H1 (cell line): ENCODE measurements around the gene YEATS4. TPM values are rescaled to one million over a fixed set of nuclear protein-coding genes. Genes with fewer than 3 reads are reported as not detected.
A peak's percentile ranks its signal among the peaks of the same experiment; 100 is the strongest.

ENCODE experiments used
- CTCF ChIA-PET: fragments of 300-600 bp; sonication (Branson Sonifier 250); formaldehyde crosslinking; loops from one replicate; lab custom pipeline; 2021; ENCODE audit not compliant: partially characterized antibody; lab: Charles Lee
- POLR2A ChIA-PET: fragments of 300-600 bp; sonication (Branson Sonifier 250); formaldehyde crosslinking; loops from one replicate; lab custom pipeline; 2021; ENCODE audit warnings: inconsistent platforms; ENCODE audit not compliant: partially characterized antibody; lab: Charles Lee
- DNase-seq, 2 experiments: peaks; one replicate each; pipeline versions ENCODE4 v3.0.0 to v3.0.0-alpha.2; 2010 to 2022; ENCODE audit warnings: low spot score in 2 of 2, low read depth in 1 of 2, mixed read lengths in 1 of 2
- FAIRE-seq: peaks from 2 replicates; lab custom pipeline; 2011; peaks lifted over from hg19 to GRCh38; lab: Jason Lieb, UNC
- H2AFZ ChIP-seq: 2 replicates; pipeline ENCODE4 v1.8.1; 2012; ENCODE audit warnings: low read length, inconsistent platforms
- H2AK5ac ChIP-seq: 2 replicates; pipeline ENCODE4 v1.6.1; 2013; ENCODE audit warnings: low read depth, low read length
- H2BK120ac ChIP-seq: replicated peaks from 2 replicates; pipeline ENCODE3; 2013; ENCODE audit warnings: low read depth, low read length, inconsistent platforms
- H2BK12ac ChIP-seq: 2 replicates; pipeline ENCODE4 v1.6.1; 2013; ENCODE audit warnings: low read depth, low read length
- H2BK15ac ChIP-seq: 2 replicates; pipeline ENCODE4 v1.6.1; 2013; ENCODE audit warnings: low read length
- H2BK20ac ChIP-seq: 2 replicates; pipeline ENCODE4 v1.6.1; 2013; ENCODE audit warnings: low read length
- H2BK5ac ChIP-seq: 2 replicates; pipeline ENCODE4 v1.6.1; 2013; ENCODE audit warnings: low read depth, low read length
- H3K14ac ChIP-seq: 2 replicates; pipeline ENCODE4 v1.6.1; 2013; ENCODE audit warnings: inconsistent platforms; ENCODE audit not compliant: insufficient read length
- H3K18ac ChIP-seq: 2 replicates; pipeline ENCODE4 v1.6.1; 2013; ENCODE audit warnings: low read length; ENCODE audit errors: extremely low read depth
- H3K23ac ChIP-seq: 2 replicates; pipeline ENCODE4 v1.6.1; 2013; ENCODE audit warnings: inconsistent platforms; ENCODE audit not compliant: insufficient read length
- H3K23me2 ChIP-seq: 2 replicates; pipeline ENCODE4 v1.6.1; 2013; ENCODE audit warnings: low read depth, low read length
- H3K27ac ChIP-seq: 2 replicates; pipeline ENCODE4 v1.6.1; 2011; ENCODE audit warnings: low read depth, low read length, inconsistent platforms
- H3K27me3 ChIP-seq, 4 experiments: replicated peaks in 1 of 4; 1 replicate in 1 of 4; 2 replicates in 3 of 4; pipeline versions ENCODE4 v1.6.1 to v1.8.1; 2011 to 2013; ENCODE audit warnings: low read length in 3 of 4, mild to moderate bottlenecking in 3 of 4, inconsistent platforms in 2 of 4, mixed read lengths in 2 of 4, moderate library complexity in 1 of 4; ENCODE audit not compliant: control insufficient read depth in 3 of 4, insufficient read depth in 3 of 4; ENCODE audit errors: extremely low read depth in 1 of 4
- H3K36me3 ChIP-seq, 4 experiments: 2 replicates each; pipeline versions ENCODE4 v1.6.1 to v1.8.1; 2011 to 2013; ENCODE audit warnings: mild to moderate bottlenecking in 4 of 4, low read length in 3 of 4, moderate library complexity in 2 of 4, control low read depth in 1 of 4, inconsistent platforms in 1 of 4; ENCODE audit not compliant: insufficient read depth in 4 of 4, control insufficient read depth in 2 of 4
- H3K4ac ChIP-seq: replicated peaks from 2 replicates; pipeline ENCODE3; 2013; ENCODE audit warnings: low read length, low read depth, mixed read lengths, inconsistent platforms; ENCODE audit not compliant: insufficient read length
- H3K4me1 ChIP-seq, 4 experiments: replicated peaks in 1 of 4; 1 replicate in 1 of 4; 2 replicates in 3 of 4; pipeline versions ENCODE4 v1.6.1 to v1.8.1; 2011 to 2013; ENCODE audit warnings: low read length in 3 of 4, inconsistent platforms in 2 of 4, mixed read lengths in 1 of 4; ENCODE audit not compliant: insufficient read depth in 4 of 4, control insufficient read depth in 3 of 4
- H3K4me2 ChIP-seq, 2 experiments: 2 replicates each; pipeline versions ENCODE4 v1.6.1 to v1.8.1; 2011 to 2013; ENCODE audit warnings: low read depth in 2 of 2, low read length in 2 of 2, control low read depth in 1 of 2, inconsistent platforms in 1 of 2, mild to moderate bottlenecking in 1 of 2; ENCODE audit not compliant: insufficient read depth in 1 of 2
- H3K4me3 ChIP-seq, 4 experiments: fragments of 200-600, 300-600 bp in 1 of 4; sonication (generic), shearing (Covaris generic), sonication (Bioruptor Twin) in 1 of 4; 2 replicates each; pipeline versions ENCODE4 v1.5.1 to v1.8.1; 2011 to 2016; ENCODE audit warnings: low read length in 4 of 4, low read depth in 3 of 4, control low read depth in 2 of 4, inconsistent platforms in 2 of 4, mild to moderate bottlenecking in 2 of 4, mixed read lengths in 1 of 4, moderate library complexity in 1 of 4; ENCODE audit not compliant: insufficient read depth in 2 of 4; ENCODE audit errors: extremely low read depth in 1 of 4
- H3K56ac ChIP-seq: replicated peaks from 2 replicates; pipeline ENCODE3; 2013; ENCODE audit warnings: low read depth, mild to moderate bottlenecking, mixed read lengths, low read length, inconsistent platforms; ENCODE audit not compliant: insufficient read length
- H3K79me1 ChIP-seq: 2 replicates; pipeline ENCODE4 v1.6.1; 2013; ENCODE audit warnings: low read depth, low read length, control low read depth
- H3K79me2 ChIP-seq, 2 experiments: 2 replicates each; pipeline versions ENCODE4 v1.6.1 to v1.8.1; 2012 to 2013; ENCODE audit warnings: low read length in 2 of 2, mild to moderate bottlenecking in 2 of 2, inconsistent platforms in 1 of 2; ENCODE audit not compliant: insufficient read depth in 2 of 2, control insufficient read depth in 1 of 2
- H3K9ac ChIP-seq, 4 experiments: replicated peaks in 1 of 4; 1 replicate in 1 of 4; 2 replicates in 3 of 4; pipeline versions ENCODE4 v1.6.1 to v1.8.1; 2011 to 2013; ENCODE audit warnings: low read depth in 3 of 4, low read length in 3 of 4, control low read depth in 2 of 4, mild to moderate bottlenecking in 2 of 4, moderate library complexity in 2 of 4, inconsistent platforms in 1 of 4; ENCODE audit errors: extremely low read depth in 1 of 4
- H3K9me3 ChIP-seq, 2 experiments: 2 replicates each; pipeline versions ENCODE4 v1.6.1 to v1.8.1; 2012 to 2013; ENCODE audit warnings: mild to moderate bottlenecking in 2 of 2, moderate library complexity in 2 of 2, control low read depth in 1 of 2, inconsistent platforms in 1 of 2, low read depth in 1 of 2, low read length in 1 of 2, mixed read lengths in 1 of 2; ENCODE audit not compliant: insufficient read depth in 2 of 2
- H4K20me1 ChIP-seq, 2 experiments: replicated peaks in 1 of 2; 2 replicates each; pipeline versions ENCODE3 to v1.8.1; 2011 to 2013; ENCODE audit warnings: inconsistent platforms in 2 of 2, low read length in 2 of 2, mild to moderate bottlenecking in 1 of 2; ENCODE audit not compliant: insufficient read depth in 2 of 2, control insufficient read depth in 1 of 2
- H4K5ac ChIP-seq: 2 replicates; pipeline ENCODE4 v1.6.1; 2013; ENCODE audit warnings: low read length, low read depth, mixed read lengths, inconsistent platforms; ENCODE audit not compliant: insufficient read length
- H4K8ac ChIP-seq: 2 replicates; pipeline ENCODE4 v1.8.0; 2013; ENCODE audit warnings: mild to moderate bottlenecking, moderate library complexity, low read length, inconsistent platforms; ENCODE audit not compliant: insufficient read depth; ENCODE audit errors: extremely low read depth
- H4K91ac ChIP-seq: replicated peaks from 2 replicates; pipeline ENCODE3; 2013; ENCODE audit warnings: low read length, mixed read lengths, inconsistent platforms; ENCODE audit not compliant: insufficient read length
- ASH2L ChIP-seq: fragments of 200-600, 300-600 bp; sonication (generic); IDR thresholded peaks from one replicate; pipeline ENCODE4 v1.7.1; 2017; ENCODE audit warnings: low read length
- ATF3 ChIP-seq: IDR thresholded peaks from 2 replicates; pipeline ENCODE4 v1.6.1; 2011; ENCODE audit warnings: low read depth, mild to moderate bottlenecking, low read length; ENCODE audit not compliant: insufficient read depth
- KDM5A ChIP-seq: fragments of 200-600 bp; IDR thresholded peaks from 2 replicates; pipeline ENCODE4 v1.7.1; 2012; ENCODE audit warnings: mild to moderate bottlenecking, low read length, inconsistent platforms, mixed read lengths
- POU5F1 ChIP-seq: IDR thresholded peaks from 2 replicates; pipeline ENCODE4 v1.6.1; 2011; ENCODE audit warnings: low read depth, mild to moderate bottlenecking, low read length, moderate library complexity
- RAD21 ChIP-seq, 2 experiments: IDR thresholded peaks in 1 of 2; conservative IDR thresholded peaks in 1 of 2; 2 replicates each; pipeline ENCODE4 v1.6.1; 2011; ENCODE audit warnings: low read depth in 2 of 2, low read length in 2 of 2, improper control_type of control experiment in 1 of 2, inconsistent platforms in 1 of 2, mild to moderate bottlenecking in 1 of 2, moderate library complexity in 1 of 2
- WGBS, 2 experiments: shearing (Covaris generic) in 1 of 2; methylation state at CpG; one replicate each; pipeline versions ENCODE4 v1.1.6 to v1.1.7; 2013 to 2015; ENCODE audit warnings: low lambda C conversion rate in 2 of 2, mixed read lengths in 2 of 2, inconsistent platforms in 1 of 2, low coverage in 1 of 2, missing lambda C conversion rate in 1 of 2; ENCODE audit not compliant: insufficient replicate concordance in 2 of 2, insufficient coverage in 1 of 2, insufficient read length in 1 of 2; ENCODE audit errors: extremely low coverage in 1 of 2, missing lambda C conversion rate in 1 of 2; 5-methylcytosine and 5-hydroxymethylcytosine counted together
- polyA plus RNA-seq, 7 experiments: library from polyadenylated mRNA; depleted of rRNA in 3 of 7; stranded (reverse) in 5 of 7; unstranded in 2 of 7; fragments of >200 nt in 5 of 7; fragments of 200-250 nt in 2 of 7; gene quantifications; 1 replicate in 5 of 7; 2 replicates in 1 of 7; 4 replicates in 1 of 7; pipeline versions ENCODE4 v1.2.1 to v1.2.3, GENCODE V29; 2011 to 2013; ENCODE audit warnings: missing spikeins in 2 of 7, mixed read lengths in 2 of 7
- total RNA-seq: library from RNA; stranded (reverse); fragmentation: NEBNext Ultra II Directional; extraction: Animal tissue kit (Norgen Biotek cat#: 25700); gene quantifications from 2 replicates; pipeline ENCODE4 v1.2.1, GENCODE V29; 2021

The YEATS4 gene
- total and polyA plus RNA-seq, 2 of the 8 experiments (the other 6 are each of a cell fraction or from before 2014, with no cell fraction given): 25.7 to 32.5 TPM

GRCh38 chr12:69360348-69360672 lies 767 bp downstream of the YEATS4 start:
- TF ChIP-seq ATF3 (no peak), KDM5A (peak; percentile 62; the same call in 1 of the 2 replicates), ASH2L (no peak), POU5F1 (no peak), RAD21 (IDR thresholded peaks at IDR 0.05 in 1 of 2, conservative IDR thresholded peaks at IDR 0.05 in 1 of 2; ENCODE audit: low read depth in 2 of 2, low read length in 2 of 2) (no peak)
- Histone ChIP-seq H3K4ac (no peak overlapping the region), H4K91ac (no peak overlapping the region), H2AK5ac (no peak overlapping the region; the same call in 1 of the 2 replicates), H3K4me1 (peaks cover 0 to 2% (median 0%) of the 10 kb centered on the region in 4 experiments; a peak in 3 of 7 replicates), H3K23ac (no peak overlapping the region), H3K9me3 (no peaks in the 10 kb centered on the region), H3K27ac (peak overlapping the region; percentile 97), H3K56ac (no peak overlapping the region), H3K23me2 (no peaks in the 10 kb centered on the region; the same call in 1 of the 2 replicates), H3K27me3 (no peaks in the 10 kb centered on the region), H2BK15ac (no peak overlapping the region), H4K20me1 (no peaks in the 10 kb centered on the region), H2BK20ac (no peak overlapping the region), H2BK5ac (peak overlapping the region; percentile 95), H2BK120ac (no peak overlapping the region), H3K36me3 (peaks cover 0 to 27% (median 2%) of the 10 kb centered on the region in 4 experiments; a peak in 4 of 8 replicates), H3K79me2 (peaks cover 0 to 26% of the 10 kb centered on the region in 2 experiments; a peak in 2 of 4 replicates), H2AFZ (no peak overlapping the region; the same call in 1 of the 2 replicates), H3K14ac (no peak overlapping the region), H3K18ac (peak overlapping the region; percentile 51; the same call in 1 of the 2 replicates), H2BK12ac (peak overlapping the region; percentile 95; the same call in 1 of the 2 replicates), H4K5ac (no peak overlapping the region), H3K4me3 (peak overlapping the region; percentile 37 to 83 (median 75)), H3K79me1 (no peaks in the 10 kb centered on the region), H3K9ac (peak overlapping the region; percentile 93 to 98 (median 96)), H4K8ac (peak overlapping the region; percentile 100; the same call in 1 of the 2 replicates), H3K4me2 (peak overlapping the region; percentile 60 to 93)
- ChIA-PET POLR2A (interaction anchor here (0.7 to 1.4 kb wide), 4 partner anchors 9 to 210 kb away, joined by 3 to 6 read pairs (median 4); no protein-coding TSS in a partner anchor), CTCF (interaction anchor here (0.6 kb wide), 1 partner anchor 12 kb away, joined by 3 read pairs; the partner anchor contains the start of gene LYZ)
- FAIRE-seq (peak; percentile 28), DNase-seq (no peak)
- WGBS, 2 experiments: 14% methylated on average over 10 of the region's 10 CpGs; no CpG with 5 or more reads in 1 of the 2 experiments
